ENCODE results near the gene SLC8B1. TPM values are rescaled to one million over a fixed set of nuclear protein-coding genes. Genes with fewer than 3 reads are reported as not detected.

Gene SLC8B1
- total and polyA plus RNA-seq, 8 donors = 10.5 to 40.1 (median 12.9) TPM

DNA sequence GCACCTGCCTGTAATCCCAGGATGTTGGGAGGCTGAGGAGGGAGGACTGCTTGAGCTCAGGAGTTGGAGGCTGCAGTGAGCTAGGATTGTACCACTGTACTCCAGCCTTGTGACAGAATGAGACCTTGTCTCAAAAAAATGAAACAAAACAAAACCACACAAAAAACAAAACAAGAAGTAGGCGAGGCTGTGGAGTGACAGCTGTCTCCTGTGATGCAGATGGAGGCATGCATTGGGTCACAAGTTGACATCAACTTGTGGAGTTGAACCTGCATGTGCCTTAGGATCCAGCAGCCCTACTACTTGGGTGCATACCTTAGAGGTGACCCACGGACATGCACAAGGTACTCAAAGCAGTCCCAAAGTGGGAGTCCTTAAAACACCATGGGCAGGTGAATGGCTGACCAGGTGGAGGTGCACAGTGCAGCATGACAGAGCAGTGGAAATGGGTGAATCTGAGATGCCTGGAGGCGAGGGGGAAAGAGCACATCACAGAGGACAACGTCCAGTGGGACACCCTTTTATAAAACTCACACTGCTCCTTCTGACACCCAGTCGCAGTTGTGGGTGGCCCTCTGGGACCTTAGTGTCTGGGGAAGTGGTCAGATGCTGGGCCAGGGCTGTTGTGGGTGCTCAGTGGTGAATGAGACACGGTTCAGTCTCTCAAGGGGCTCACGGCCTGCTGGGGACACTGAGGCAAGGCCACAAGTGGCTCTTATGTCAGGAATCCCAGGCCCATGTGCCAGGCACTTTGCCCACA lies 36.2 kb upstream of the SLC8B1 start:
- intact Hi-C loops (cut with DNase I) = no loop called here
- Histone ChIP-seq H3K4me1 (no peaks in the 10 kb centered on the region), H3K4me3 (no peak overlapping the region), H3K27ac (no peak overlapping the region), H3K36me3 (peaks cover 0 to 48% of the 10 kb centered on the region in 2 donors), H3K27me3 (no peaks in the 10 kb centered on the region), H3K9me3 (no peaks in the 10 kb centered on the region)
- DNase-seq = no peak
- TF ChIP-seq, protein P1, sequence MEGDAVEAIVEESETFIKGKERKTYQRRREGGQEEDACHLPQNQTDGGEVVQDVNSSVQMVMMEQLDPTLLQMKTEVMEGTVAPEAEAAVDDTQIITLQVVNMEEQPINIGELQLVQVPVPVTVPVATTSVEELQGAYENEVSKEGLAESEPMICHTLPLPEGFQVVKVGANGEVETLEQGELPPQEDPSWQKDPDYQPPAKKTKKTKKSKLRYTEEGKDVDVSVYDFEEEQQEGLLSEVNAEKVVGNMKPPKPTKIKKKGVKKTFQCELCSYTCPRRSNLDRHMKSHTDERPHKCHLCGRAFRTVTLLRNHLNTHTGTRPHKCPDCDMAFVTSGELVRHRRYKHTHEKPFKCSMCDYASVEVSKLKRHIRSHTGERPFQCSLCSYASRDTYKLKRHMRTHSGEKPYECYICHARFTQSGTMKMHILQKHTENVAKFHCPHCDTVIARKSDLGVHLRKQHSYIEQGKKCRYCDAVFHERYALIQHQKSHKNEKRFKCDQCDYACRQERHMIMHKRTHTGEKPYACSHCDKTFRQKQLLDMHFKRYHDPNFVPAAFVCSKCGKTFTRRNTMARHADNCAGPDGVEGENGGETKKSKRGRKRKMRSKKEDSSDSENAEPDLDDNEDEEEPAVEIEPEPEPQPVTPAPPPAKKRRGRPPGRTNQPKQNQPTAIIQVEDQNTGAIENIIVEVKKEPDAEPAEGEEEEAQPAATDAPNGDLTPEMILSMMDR (IDR thresholded peaks at IDR 0.05) = no peak
- ATAC-seq = no peak

DNA sequence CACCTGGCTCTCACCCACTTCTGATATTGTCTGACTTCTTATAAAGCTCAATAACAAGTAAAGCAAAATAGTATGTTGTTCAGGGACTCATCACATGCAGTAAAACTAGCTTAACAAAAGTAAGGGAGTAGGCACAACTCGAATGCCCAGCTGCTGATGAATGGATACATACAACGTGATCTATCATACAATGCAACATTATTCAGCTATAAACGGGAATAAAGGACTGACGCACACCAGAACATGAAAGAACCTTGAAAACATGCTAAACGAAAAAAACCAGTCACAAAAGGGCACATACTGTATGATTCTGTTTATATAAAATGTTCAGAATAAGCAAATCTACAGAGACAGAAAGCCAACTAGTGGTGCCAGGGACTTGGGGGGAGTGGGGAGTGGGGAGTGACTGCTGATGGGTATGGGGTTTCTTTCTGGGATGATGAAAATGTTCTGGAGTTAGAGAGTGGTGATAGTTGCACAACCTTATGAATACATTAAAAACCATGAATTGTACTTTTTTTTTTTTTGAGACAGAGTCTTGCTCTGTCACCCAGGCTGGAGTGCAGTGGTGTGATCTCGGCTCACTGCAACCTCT lies 34.6 kb upstream of the SLC8B1 start:
- peaks cover 0 to 37% of the 10 kb centered on the region in 2 donors for H3K36me3 ChIP-seq
- no peaks in the 10 kb centered on the region for H3K27me3 ChIP-seq
- intact Hi-C loops (cut with DNase I) = no loop called here
- peak in 2 of 4 donors; percentile 9 to 31 for DNase-seq
- no peaks in the 10 kb centered on the region for H3K9me3 ChIP-seq
- no peak overlapping the region for H3K27ac ChIP-seq
- no peak overlapping the region for H3K4me3 ChIP-seq
- ATAC-seq = no peak
- TF ChIP-seq, protein P1 (IDR thresholded peaks at IDR 0.05) = no peak
- H3K4me1 ChIP-seq = no peaks in the 10 kb centered on the region

DNA sequence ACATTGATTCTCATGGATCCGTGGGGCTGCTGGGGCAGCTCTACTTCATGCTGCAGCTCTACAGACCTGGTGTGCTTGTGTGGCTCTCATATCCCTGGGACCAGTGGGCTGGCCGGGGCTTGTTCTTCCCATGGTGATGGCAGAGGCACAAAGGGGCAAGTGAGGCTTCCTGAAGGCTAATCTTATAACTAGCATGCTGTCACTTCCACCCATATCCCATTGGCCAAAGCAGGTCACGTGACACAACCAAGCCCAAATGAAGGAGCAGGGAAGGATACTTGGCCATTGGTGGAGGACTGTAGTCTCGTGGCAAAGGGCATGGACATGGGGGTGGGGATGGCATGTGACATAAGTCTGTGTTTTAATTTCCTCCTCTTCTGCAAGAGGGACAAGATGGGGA lies 33.4 kb upstream of the SLC8B1 start:
- H3K27ac ChIP-seq = no peak overlapping the region
- H3K9me3 ChIP-seq = no peaks in the 10 kb centered on the region
- no peaks in the 10 kb centered on the region for H3K27me3 ChIP-seq
- ATAC-seq (no peak), DNase-seq (no peak)
- H3K4me3 ChIP-seq = no peak overlapping the region
- no peaks in the 10 kb centered on the region for H3K4me1 ChIP-seq
- intact Hi-C loops (cut with DNase I) = no loop called here
- H3K36me3 ChIP-seq = peaks cover 0 to 29% of the 10 kb centered on the region in 2 donors
- TF ChIP-seq, protein P1 (IDR thresholded peaks at IDR 0.05) = no peak

DNA sequence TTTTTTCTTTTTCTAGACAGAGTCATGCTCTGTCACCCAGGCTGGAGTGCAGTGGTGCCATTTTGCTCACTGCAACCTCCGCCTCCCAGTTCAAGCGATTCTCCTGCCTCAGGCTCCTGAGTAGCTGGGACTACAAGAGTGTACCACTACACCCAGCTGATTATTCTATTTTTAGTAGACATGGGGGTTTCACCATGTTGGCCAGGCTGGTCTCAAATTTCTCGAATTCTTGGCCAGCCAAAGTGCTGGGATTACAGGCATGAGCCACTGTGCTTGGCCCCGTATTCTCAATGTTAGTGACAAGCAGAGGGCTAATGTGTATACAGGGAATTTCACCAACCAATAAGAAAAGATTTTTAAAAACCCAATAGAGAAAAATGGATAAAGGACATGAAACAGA lies 31.9 kb upstream of the SLC8B1 start:
- DNase-seq (no peak), ATAC-seq (no peak)
- Histone ChIP-seq H3K27me3 (no peaks in the 10 kb centered on the region), H3K36me3 (peaks cover 0 to 14% of the 10 kb centered on the region in 2 donors), H3K4me3 (no peak overlapping the region), H3K9me3 (no peaks in the 10 kb centered on the region), H3K4me1 (peaks cover 0 to 8% of the 10 kb centered on the region in 2 donors), H3K27ac (no peak overlapping the region)
- TF ChIP-seq, protein P1 (IDR thresholded peaks at IDR 0.05) = no peak
- intact Hi-C loops (cut with DNase I) = no loop called here

DNA sequence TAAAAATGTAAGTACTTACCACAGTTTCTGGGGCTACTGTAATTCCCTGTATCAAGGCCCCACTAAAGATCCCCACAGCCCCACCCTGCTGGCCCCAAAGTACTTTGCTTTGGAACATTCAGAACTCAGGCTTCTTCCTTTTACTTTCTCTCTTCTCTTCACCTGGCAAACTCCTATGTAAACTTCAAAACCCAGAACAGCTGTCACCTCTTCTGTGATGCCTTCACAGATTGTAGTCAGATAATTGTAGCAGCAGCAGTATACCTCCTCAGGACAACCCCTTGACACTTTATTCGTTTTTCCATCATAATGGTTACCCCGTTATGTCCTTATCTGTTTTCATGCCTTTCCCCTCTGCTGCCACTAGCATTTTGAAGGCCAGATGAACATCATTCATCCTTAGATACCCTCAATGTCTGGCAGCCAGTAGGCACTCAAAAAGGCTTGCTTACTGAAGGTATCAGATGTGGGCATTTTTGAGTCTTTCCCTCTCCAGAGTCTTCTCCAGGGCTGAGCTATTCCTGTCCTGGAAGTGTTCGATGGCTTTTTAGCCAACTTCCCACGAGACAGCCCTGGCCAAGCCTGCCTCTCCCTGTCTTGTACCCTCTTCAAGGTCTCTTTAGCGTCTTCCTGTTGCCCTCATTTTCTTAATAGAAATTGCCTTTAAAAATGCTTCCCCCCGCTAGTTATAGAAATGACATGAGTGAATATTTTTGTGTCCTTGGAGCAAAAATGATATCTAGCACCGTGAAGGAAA lies 30.9 kb upstream of the SLC8B1 start:
- Histone ChIP-seq H3K4me3 (no peak overlapping the region), H3K27me3 (no peaks in the 10 kb centered on the region), H3K36me3 (peaks cover 0 to 12% of the 10 kb centered on the region in 2 donors), H3K27ac (no peak overlapping the region), H3K4me1 (peaks cover 0 to 16% of the 10 kb centered on the region in 2 donors), H3K9me3 (no peaks in the 10 kb centered on the region)
- ATAC-seq = no peak
- DNase-seq = no peak
- TF ChIP-seq, protein P1 (IDR thresholded peaks at IDR 0.05) = no peak
- intact Hi-C loops (cut with DNase I) = no loop called here

Data from left lung (tissue), 10 donors.